Spinal cord (tissue), 10 donors: Measurements from ENCODE around the gene ZSCAN5C. TPM values are rescaled to one million over a fixed set of nuclear protein-coding genes. Genes with fewer than 3 reads are reported as not detected.
A peak's percentile ranks its signal among the peaks of the same experiment; 100 is the strongest.
"Not testable (repeated sequence)": the region's sequence is repeated elsewhere in the genome, so short reads cannot be mapped to it uniquely, and the experiment has no call there.

Source experiments
- DNase-seq, 6 donors: peaks; one replicate each; pipeline versions ENCODE4 v3.0.0 to v3.0.0-alpha.2; 2013 to 2015; ENCODE audit warnings: low spot score in 6 of 6, low read depth in 4 of 6
- H3K27ac ChIP-seq: one replicate; pipeline ENCODE4 v1.5.1; 2013; ENCODE audit warnings: low read depth, low read length, control low read depth
- H3K27me3 ChIP-seq: one replicate; pipeline ENCODE4 v1.6.1; 2013; ENCODE audit warnings: low read length; ENCODE audit not compliant: control insufficient read depth, insufficient read depth
- H3K36me3 ChIP-seq: one replicate; pipeline ENCODE4 v1.6.1; 2013; ENCODE audit warnings: low read length; ENCODE audit not compliant: control insufficient read depth, insufficient read depth
- H3K4me1 ChIP-seq: one replicate; pipeline ENCODE4 v1.6.1; 2013; ENCODE audit warnings: low read length; ENCODE audit not compliant: control insufficient read depth, insufficient read depth
- H3K4me3 ChIP-seq: one replicate; pipeline ENCODE4 v1.5.1; 2013; ENCODE audit warnings: low read depth, low read length, control low read depth
- H3K9me3 ChIP-seq: one replicate; pipeline ENCODE4 v1.6.1; 2013; ENCODE audit warnings: low read length; ENCODE audit not compliant: control insufficient read depth, insufficient read depth
- WGBS: methylation state at CpG from one replicate; pipeline ENCODE4 v1.1.5; 2013; ENCODE audit warnings: missing lambda C conversion rate; ENCODE audit not compliant: insufficient coverage; 5-methylcytosine and 5-hydroxymethylcytosine counted together
- polyA plus RNA-seq, 2 donors: library from polyadenylated mRNA; unstranded; fragments of 120-200 nt; gene quantifications; one replicate each; pipeline ENCODE4 v1.2.1, GENCODE V29; 2013; ENCODE audit not compliant: insufficient read length in 2 of 2
- total RNA-seq, 2 donors: library from RNA; depleted of rRNA in 1 of 2; stranded (reverse); fragments of 120-200 nt in 1 of 2; fragments of >200 nt in 1 of 2; gene quantifications; one replicate each; pipeline versions ENCODE4 v1.2.3 to v1.2.4, GENCODE V29; 2013 to 2014
- donor health status: healthy.

Gene ZSCAN5C
- total and polyA plus RNA-seq, 4 donors: not detected

DNA sequence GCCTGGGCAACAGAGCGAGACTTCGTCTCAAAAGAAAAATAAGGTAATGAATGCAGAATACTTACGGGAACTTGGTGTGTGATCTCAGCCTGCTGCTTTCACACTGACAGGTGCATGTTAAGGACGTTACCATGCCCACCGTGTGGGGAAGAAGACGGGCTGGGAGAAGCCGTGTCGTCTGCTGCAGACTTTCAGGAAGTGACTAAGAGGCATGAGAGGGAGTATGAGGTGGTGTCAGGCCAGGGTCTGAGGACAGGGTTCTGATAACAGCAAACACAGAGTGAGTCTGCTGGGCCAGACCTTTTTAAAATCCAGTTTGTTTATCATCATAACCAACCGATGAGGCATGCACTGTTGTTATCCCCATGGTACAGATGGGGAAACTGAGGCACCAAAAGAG lies 39.8 kb upstream of the ZSCAN5C start:
- 72% methylated on average over 8 of the region's 9 CpGs for WGBS
- no peak for DNase-seq
- Histone ChIP-seq H3K27me3 (no peaks in the 10 kb centered on the region), H3K27ac (no peak overlapping the region), H3K4me3 (no peak overlapping the region), H3K9me3 (no peaks in the 10 kb centered on the region), H3K4me1 (no peaks in the 10 kb centered on the region), H3K36me3 (peaks cover 49% of the 10 kb centered on the region)

GRCh38 chr19:56163097-56163496 lies 39.0 kb upstream of the ZSCAN5C start:
- no peaks in the 10 kb centered on the region for H3K9me3 ChIP-seq
- 85% methylated on average over 12 of the region's 13 CpGs for WGBS
- no peak for DNase-seq
- no peaks in the 10 kb centered on the region for H3K4me1 ChIP-seq
- H3K4me3 ChIP-seq: no peak overlapping the region
- H3K27ac ChIP-seq: no peak overlapping the region
- H3K27me3 ChIP-seq: no peaks in the 10 kb centered on the region
- H3K36me3 ChIP-seq: peaks cover 43% of the 10 kb centered on the region

DNA sequence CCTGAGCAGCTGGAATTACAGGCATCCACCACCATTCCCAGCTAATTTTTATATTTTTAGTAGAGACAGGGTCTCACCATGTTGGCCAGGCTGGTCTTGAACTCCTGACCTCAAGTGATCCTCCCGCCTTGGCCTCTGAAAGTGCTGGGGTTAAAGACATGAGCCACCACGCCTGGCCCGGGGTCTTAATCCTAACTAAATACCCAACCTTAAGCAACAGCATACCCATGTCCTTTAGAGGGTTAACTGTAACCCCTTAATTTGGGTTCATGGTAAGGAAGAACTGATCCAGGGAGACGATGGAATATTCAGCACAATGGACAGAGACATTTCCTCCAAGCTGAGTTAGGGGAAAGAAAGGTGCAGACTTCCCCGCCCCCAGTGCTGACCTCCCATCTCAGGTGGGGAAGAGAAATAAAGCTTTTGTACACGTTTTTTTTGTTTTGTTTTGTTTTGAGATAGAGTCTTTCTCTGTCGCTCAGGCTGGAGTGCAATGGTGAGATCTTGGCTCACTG lies 35.0 kb upstream of the ZSCAN5C start:
- H3K4me3 ChIP-seq: no peak overlapping the region
- no peaks in the 10 kb centered on the region for H3K27me3 ChIP-seq
- H3K4me1 ChIP-seq: no peaks in the 10 kb centered on the region
- no peak for DNase-seq
- WGBS: 60% methylated on average over 4 of the region's 7 CpGs
- peaks cover 4% of the 10 kb centered on the region for H3K36me3 ChIP-seq
- no peaks in the 10 kb centered on the region for H3K9me3 ChIP-seq
- H3K27ac ChIP-seq: no peak overlapping the region

DNA sequence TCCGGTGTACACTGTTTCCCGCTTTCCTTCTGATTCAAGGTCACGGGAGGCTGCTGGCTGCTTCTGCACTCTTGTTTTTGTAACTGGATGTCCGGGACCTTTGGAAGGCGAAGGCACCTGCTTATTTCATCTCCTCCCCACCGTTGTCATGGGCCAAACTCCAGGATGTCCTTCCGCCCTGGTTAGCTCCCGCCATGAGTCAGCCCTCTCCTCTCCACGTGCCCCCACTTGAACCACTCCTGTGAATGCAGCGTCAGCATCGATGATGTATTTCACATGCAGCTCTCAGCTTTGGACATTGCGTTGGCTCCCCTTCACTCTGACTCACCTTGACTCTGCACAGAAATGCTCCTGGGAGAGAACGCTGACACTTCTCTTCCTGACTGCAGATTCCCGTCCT lies 31.8 kb upstream of the ZSCAN5C start:
- Histone ChIP-seq H3K27me3 (peaks cover 2% of the 10 kb centered on the region), H3K4me3 (no peak overlapping the region), H3K9me3 (no peaks in the 10 kb centered on the region), H3K4me1 (no peaks in the 10 kb centered on the region), H3K27ac (no peak overlapping the region), H3K36me3 (no peaks in the 10 kb centered on the region)
- peak in 1 of 6 donors; percentile 27 for DNase-seq
- 82% methylated on average over 13 of the region's 14 CpGs for WGBS

DNA sequence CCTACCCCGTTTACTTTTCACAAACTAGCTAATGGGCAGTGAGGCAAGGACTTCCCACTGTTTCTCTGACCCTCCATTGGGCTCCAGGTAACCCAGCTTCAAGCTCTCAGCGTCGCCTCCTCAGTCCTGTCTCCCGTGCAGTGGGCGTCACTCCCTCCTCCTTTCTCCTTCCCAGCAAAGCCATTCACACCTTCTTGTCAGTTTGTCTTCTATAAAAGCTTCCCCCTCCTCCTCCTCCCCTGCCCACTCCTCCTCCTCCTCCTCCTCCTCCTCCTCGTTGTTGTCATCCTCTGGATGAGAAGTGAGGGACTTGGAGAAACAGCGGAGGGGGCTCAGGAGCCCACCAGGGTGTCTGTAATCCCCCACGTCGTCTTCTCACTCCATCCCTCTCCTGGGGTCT lies 28.0 kb upstream of the ZSCAN5C start:
- Histone ChIP-seq H3K4me3 (no peak overlapping the region), H3K36me3 (no peaks in the 10 kb centered on the region), H3K27ac (no peak overlapping the region), H3K27me3 (peaks cover 2% of the 10 kb centered on the region), H3K9me3 (no peaks in the 10 kb centered on the region), H3K4me1 (no peaks in the 10 kb centered on the region)
- DNase-seq: no peak
- WGBS: 29% methylated on average over 5 of the region's 9 CpGs

DNA sequence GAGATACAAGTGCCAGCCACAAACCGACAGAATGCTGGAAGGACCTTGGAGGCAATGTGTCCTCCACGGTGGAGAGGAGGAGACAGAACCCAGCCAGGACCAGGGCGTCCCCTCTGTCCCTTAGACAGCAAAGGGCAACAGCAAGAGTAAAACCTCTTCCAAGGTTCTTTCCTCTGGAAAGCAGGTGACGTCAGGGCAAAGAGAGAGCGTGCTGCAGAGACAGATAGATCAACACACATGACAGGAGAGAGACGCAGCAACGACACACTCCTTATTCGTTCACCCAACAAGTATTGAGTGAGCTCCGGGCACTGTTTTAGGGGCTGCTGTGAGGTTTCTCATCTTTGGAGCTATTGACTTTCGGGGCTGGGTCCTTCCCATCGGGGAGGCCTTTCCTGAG lies 27.5 kb upstream of the ZSCAN5C start:
- H3K9me3 ChIP-seq: no peaks in the 10 kb centered on the region
- DNase-seq: peak in 1 of 6 donors; percentile 11
- WGBS: 49% methylated on average over 10 of the region's 11 CpGs
- H3K36me3 ChIP-seq: no peaks in the 10 kb centered on the region
- no peak overlapping the region for H3K4me3 ChIP-seq
- no peak overlapping the region for H3K27ac ChIP-seq
- peaks cover 2% of the 10 kb centered on the region for H3K27me3 ChIP-seq
- H3K4me1 ChIP-seq: no peaks in the 10 kb centered on the region

GRCh38 chr19:56175861-56176307 lies 26.2 kb upstream of the ZSCAN5C start, which contains the start of gene GALP:
Gene GALP, plus strand, starts transcription at chr19:56176008. Its CDS starts 1,101 bp downstream, at chr19:56177109.
- H3K27ac ChIP-seq, H3K36me3 ChIP-seq, H3K9me3 ChIP-seq, DNase-seq, H3K27me3 ChIP-seq, H3K4me3 ChIP-seq, H3K4me1 ChIP-seq: not testable (repeated sequence)
- 34% methylated on average over 13 of the region's 15 CpGs for WGBS

DNA sequence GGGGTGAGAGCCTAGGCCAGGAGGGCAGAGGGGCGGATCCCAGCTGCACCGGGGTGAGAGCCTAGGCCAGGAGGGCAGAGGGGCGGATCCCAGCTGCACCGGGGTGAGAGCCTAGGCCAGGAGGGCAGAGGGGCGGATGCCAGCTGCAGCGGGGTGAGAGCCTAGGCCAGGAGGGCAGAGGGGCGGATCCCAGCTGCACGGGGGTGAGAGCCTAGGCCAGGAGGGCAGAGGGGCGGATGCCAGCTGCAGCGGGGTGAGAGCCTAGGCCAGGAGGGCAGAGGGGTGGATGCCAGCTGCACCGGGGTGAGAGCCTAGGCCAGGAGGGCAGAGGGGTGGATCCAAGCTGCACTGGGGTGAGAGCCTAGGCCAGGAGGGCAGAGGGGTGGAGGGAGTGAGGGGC lies 25.8 kb upstream of the ZSCAN5C start:
- not testable (repeated sequence) for H3K4me3 ChIP-seq, H3K27me3 ChIP-seq, DNase-seq, H3K36me3 ChIP-seq, H3K27ac ChIP-seq, H3K4me1 ChIP-seq, H3K9me3 ChIP-seq
- WGBS: 60% methylated on average over 6 of the region's 11 CpGs

GRCh38 chr19:56176881-56177280 lies 25.2 kb upstream of the ZSCAN5C start:
- Histone ChIP-seq H3K36me3 (no peaks in the 10 kb centered on the region), H3K27ac (no peak overlapping the region), H3K4me3 (no peak overlapping the region), H3K27me3 (peaks cover 2% of the 10 kb centered on the region), H3K9me3 (no peaks in the 10 kb centered on the region), H3K4me1 (no peaks in the 10 kb centered on the region)
- DNase-seq: no peak
- WGBS: 83% methylated on average over 14 of the region's 18 CpGs

DNA sequence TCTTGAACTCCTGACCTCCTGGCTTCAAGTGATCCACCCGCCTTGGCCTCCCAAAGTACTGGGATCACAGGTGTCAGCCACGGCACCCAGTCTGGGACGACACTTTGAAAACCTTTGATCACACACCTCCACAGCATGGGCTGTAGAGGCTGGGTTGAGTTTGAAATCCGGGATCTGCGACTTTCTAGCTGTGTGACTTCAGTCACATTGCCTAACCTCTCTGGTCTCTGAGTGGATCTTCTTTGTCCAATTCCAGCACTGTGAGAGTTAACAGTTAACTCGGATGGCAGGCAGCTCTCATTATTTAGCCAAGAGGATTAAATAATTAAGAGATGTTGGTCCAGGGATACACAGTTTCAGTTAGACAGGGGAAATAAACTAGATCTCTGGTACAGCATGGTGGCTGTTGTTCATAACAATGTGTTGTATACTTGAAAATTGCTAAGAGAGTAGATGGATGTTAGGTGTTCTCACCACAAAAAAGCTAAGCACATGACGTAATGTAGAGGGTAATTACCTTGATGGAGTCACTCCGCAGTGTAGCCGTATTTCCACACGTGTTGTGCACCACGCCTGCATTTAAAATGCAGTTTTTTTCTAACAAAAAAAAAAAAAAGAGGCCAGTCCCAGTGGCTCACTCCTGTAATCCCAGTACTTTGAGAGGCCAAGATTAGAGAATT lies 24.4 kb upstream of the ZSCAN5C start:
- H3K4me3 ChIP-seq: no peak overlapping the region
- H3K27me3 ChIP-seq: peaks cover 2% of the 10 kb centered on the region
- WGBS: 64% methylated on average over 8 of the region's 11 CpGs
- no peaks in the 10 kb centered on the region for H3K9me3 ChIP-seq
- H3K4me1 ChIP-seq: no peaks in the 10 kb centered on the region
- no peak overlapping the region for H3K27ac ChIP-seq
- H3K36me3 ChIP-seq: no peaks in the 10 kb centered on the region
- no peak for DNase-seq
